ELR (cell line): Measurements from ENCODE around the gene DLG5.

Source experiments
- DNase-seq: peaks from one replicate; pipeline ENCODE4 v3.0.0-alpha.2; 2015; ENCODE audit warnings: low read depth

Gene DLG5

GRCh38 chr10:77926566-77927401, at the start of gene DLG5:
DLG5 (minus strand) TSS chr10:77926755; CDS start chr10:77926520, 235 bp downstream.
- peak; percentile 70 for DNase-seq

- no peak for DNase-seq
These were observed 48.6 kb upstream of the DLG5 start for GRCh38 chr10:77975086-77975666.

- DNase-seq: peak; percentile 65
These were observed 48.0 kb upstream of the DLG5 start for GRCh38 chr10:77974396-77975074.

GRCh38 chr10:77973276-77973675, 46.7 kb upstream of the DLG5 start:
- no peak for DNase-seq

GRCh38 chr10:77972148-77972547, 45.6 kb upstream of the DLG5 start:
- DNase-seq: no peak

- DNase-seq: no peak
These were observed 45.2 kb upstream of the DLG5 start for GRCh38 chr10:77971804-77972144.

- DNase-seq: peak; percentile 82
These were observed 44.6 kb upstream of the DLG5 start for GRCh38 chr10:77970869-77971803.

GRCh38 chr10:77969114-77969513, 42.6 kb upstream of the DLG5 start:
- no peak for DNase-seq

- no peak for DNase-seq
These were observed 41.1 kb upstream of the DLG5 start for GRCh38 chr10:77967611-77968022.

- peak; percentile 87 for DNase-seq
These were observed 38.7 kb upstream of the DLG5 start for GRCh38 chr10:77965294-77965693.

GRCh38 chr10:77964811-77965210, 38.3 kb upstream of the DLG5 start:
- peak; percentile 57 for DNase-seq

GRCh38 chr10:77963901-77964300, 37.3 kb upstream of the DLG5 start:
- DNase-seq: no peak

GRCh38 chr10:77962350-77963146, 36.0 kb upstream of the DLG5 start:
- DNase-seq: no peak

GRCh38 chr10:77961668-77962067, 35.1 kb upstream of the DLG5 start:
- no peak for DNase-seq

- no peak for DNase-seq
These were observed 34.3 kb upstream of the DLG5 start for GRCh38 chr10:77960829-77961329.

GRCh38 chr10:77959887-77960455, 33.4 kb upstream of the DLG5 start:
- no peak for DNase-seq

GRCh38 chr10:77959384-77959783, 32.8 kb upstream of the DLG5 start:
- no peak for DNase-seq

GRCh38 chr10:77955136-77955535, 28.6 kb upstream of the DLG5 start:
- DNase-seq: no peak

GRCh38 chr10:77949167-77949566, 22.6 kb upstream of the DLG5 start:
- peak; percentile 85 for DNase-seq

GRCh38 chr10:77946084-77946483, 19.5 kb upstream of the DLG5 start:
- peak; percentile 32 for DNase-seq

GRCh38 chr10:77944519-77944918, 18.0 kb upstream of the DLG5 start:
- DNase-seq: peak; percentile 86
